ENCODE measurements around the gene ABHD16A.

ABHD16A gene

GRCh38 chr6:31730631-31731086 lies 27.5 kb upstream of the ABHD16A start:
- DNase-seq, result no peak

GRCh38 chr6:31729979-31730630 lies 27.0 kb upstream of the ABHD16A start:
- peak; percentile 78 for DNase-seq

DNA sequence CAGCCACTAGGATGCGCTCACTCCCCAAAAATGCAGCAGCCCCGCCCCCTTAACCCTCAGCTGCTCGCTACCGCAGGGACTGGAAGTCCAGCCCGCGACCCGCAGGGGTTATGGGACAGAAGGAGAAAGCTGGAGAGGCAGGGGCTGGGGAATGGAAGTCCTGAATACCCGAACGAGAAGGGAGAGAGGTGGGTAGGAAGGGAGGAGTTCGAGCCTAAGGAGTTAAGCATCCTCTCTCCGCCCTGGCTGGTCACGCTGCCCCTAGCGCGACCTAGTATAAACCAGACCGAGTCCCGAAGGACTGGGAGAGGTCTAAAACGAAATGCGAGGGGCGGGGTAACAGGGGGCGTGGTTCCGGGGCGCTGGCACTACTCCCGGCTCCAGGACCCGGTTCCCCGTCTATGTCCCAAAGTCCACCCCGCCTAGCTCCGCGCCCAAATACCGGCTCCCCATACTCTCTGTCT lies 26.4 kb upstream of the ABHD16A start:
- peak; percentile 85 for DNase-seq

DNA sequence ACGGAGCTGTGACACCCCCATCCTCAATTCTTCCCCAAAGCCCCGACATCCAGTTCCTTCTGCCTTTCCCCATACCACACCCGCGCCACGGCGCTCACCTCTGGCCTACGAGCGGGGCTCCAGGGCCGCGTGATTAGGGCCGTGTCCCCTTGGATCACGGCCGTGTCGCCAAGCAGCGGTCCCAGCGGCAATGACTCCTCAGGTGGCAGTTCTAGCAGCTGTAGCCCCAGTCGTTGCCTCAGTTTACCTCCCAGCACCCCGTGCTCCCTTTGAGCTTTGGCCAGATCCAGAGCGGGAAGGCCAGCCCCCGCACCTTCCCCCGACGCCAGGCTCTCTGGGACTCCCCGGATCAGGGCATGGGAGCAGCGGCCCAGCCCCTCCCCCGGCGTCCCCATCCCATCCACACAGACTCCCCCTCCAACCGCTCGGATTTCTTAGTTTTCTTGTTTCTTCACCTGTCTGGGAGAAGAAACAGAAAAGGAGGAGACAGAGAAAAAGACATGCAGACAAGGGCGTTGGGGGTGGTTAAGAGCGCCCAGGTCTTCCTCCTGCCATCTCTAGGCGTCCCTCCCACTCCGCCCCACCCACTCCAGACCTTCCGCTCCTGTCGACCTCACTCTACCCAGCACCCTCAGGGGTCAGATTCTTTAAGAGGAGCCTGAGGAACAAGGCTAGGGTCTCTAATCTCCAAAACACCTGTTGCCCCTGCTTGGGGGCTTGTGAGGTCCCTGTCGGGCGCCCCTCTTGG lies 25.8 kb upstream of the ABHD16A start, which contains the start of gene DDAH2:
DDAH2 (minus strand) TSS at position 533 of the 748 bp plus-strand sequence; CDS start at position 395, 138 bp downstream.
- no peak for DNase-seq

DNA sequence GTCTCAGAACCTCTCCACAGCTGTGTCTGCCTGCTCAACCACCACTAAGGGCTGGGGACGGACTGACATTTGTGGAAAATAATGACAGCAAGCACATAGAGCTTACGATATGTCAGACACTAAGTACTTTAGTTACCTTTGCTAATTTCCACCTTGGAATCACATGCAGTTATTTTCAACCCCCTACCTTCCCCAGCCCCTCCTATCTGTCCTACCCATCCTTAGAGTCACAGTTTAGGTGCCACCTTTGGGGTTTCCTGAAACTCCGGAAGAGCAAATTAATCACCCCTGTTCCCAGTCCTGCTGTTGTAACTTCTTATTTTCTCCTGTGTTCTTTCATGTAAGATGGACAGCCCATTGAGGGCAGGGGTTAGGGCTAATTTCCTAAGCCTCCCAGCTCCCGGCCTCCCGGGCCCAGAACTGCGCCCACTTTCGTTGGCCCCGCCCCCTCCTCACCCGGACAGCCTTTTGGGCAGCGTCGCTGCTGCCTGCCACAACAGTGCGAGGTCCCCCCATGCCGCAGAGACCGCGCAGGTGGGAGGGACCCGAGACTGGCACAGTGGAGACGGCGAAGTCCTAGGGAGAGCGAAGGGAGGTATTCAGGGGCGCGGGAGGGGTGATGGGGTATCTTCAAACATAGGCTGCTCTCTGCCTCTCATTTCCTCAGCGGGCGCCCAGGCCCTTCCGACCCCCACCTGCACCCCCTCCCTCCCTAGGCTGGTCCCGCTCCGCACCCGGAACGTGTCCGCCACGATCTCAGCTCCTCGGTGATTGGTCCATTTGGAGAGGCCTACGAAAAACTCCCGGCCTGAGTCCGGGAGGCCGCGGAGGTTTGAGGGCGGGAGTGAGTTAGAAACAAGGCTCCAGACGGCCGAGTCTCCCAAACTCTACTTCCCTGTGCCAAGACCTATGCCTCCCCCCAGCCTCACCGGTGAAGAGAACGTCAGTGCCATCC lies 24.9 kb upstream of the ABHD16A start:
- DNase-seq, result no peak

- DNase-seq, result peak; percentile 31
Measured at GRCh38 chr6:31727034-31727716, 24.1 kb upstream of the ABHD16A start.

- DNase-seq, result no peak
Measured at GRCh38 chr6:31725502-31726350, 22.6 kb upstream of the ABHD16A start.

- DNase-seq, result no peak
Measured at GRCh38 chr6:31723980-31724691, 21.0 kb upstream of the ABHD16A start.

GRCh38 chr6:31723245-31723979 lies 20.3 kb upstream of the ABHD16A start, which contains the start of gene MPIG6B:
TSS of gene MPIG6B (plus strand) at chr6:31723373. CDS start at chr6:31723384, 11 bp downstream.
- no peak for DNase-seq

DNA sequence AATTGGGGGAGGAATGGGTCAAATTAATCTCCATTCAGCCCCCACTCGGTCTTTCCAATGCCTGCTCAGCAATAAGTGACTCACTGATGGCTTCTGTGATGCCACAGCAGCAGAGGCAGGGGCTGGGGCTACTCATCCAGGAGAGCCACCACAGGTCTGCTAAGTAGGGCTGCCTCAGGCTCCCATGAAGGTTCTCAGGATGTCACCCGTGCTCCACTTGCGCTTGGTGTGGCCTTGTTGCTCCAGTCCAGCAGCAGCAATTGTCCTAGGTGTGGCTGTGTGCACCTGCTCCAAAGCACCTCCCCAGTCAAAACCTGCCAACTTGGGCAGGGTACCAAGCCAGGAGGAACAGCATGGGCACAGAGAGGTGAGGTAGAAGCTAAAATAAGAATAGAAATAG lies 19.0 kb upstream of the ABHD16A start:
- DNase-seq, result no peak

DNA sequence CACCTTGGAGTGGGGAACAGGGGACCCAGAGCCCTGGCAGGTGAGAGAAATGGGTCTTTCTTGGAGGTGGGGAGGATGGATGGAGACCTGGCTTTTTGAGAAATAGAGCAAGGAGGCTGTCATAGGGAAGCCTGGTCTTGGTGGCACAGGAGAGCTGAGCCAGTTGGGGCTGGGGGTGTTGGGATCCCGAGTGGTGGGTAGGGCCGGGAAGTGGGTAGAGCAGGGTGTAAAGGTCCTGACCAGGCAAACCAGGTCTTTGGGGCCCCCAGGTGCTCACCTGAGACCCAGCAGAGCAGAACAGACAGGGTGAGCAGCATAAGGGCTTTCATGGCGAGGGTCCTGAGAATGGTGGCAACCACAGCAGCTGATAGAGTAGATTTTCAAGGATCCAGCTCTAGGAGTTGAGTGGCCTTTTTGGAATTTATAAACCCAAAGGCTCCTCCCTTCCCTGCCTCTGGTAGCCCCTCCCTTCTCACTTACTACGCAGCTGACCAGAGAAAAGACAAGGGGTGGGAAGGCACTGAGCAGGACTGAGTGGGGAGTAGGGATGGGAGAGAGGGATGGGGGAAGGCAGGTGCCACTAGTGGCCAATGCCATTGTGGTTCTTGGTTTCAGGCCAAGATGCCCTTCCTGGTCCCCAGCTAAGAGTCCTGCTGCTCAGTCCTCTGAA lies 18.4 kb upstream of the ABHD16A start, which contains the start of gene LY6G6C:
LY6G6C (minus strand) TSS at position 396 of the 670 bp plus-strand sequence; CDS start at position 329, 67 bp downstream.
- no peak for DNase-seq

DNA sequence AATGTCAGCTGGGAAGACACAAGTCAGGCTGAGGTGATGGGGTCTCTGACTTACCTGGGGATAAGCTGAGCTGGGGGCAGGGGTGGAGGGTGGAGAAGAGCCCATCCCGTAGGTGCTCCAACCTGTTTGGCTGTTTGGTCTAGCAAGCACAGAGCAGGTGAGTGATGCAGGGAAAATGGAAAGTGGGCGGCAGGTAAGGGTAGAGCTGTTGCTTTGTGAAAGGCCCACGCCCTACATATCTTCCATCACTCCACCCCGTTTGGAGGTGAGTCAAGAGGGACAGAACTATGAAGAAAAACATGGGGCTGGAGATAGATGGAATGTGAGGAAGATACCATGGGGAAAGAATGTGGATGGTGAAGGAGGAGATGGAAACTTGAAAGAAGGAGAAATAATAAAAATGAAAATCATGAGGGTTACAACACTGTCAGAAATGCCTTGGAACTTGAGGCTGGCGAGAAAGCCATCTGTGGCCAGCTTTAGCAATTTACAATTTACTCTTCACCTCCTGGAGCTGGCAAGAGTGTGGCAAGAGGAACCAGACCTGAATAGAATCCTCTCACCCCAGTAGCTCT lies 17.2 kb upstream of the ABHD16A start:
- DNase-seq, result no peak

- no peak for DNase-seq
Measured at GRCh38 chr6:31719001-31719400, 15.9 kb upstream of the ABHD16A start.

GRCh38 chr6:31718265-31718664 lies 15.1 kb upstream of the ABHD16A start:
- DNase-seq, result no peak

DNA sequence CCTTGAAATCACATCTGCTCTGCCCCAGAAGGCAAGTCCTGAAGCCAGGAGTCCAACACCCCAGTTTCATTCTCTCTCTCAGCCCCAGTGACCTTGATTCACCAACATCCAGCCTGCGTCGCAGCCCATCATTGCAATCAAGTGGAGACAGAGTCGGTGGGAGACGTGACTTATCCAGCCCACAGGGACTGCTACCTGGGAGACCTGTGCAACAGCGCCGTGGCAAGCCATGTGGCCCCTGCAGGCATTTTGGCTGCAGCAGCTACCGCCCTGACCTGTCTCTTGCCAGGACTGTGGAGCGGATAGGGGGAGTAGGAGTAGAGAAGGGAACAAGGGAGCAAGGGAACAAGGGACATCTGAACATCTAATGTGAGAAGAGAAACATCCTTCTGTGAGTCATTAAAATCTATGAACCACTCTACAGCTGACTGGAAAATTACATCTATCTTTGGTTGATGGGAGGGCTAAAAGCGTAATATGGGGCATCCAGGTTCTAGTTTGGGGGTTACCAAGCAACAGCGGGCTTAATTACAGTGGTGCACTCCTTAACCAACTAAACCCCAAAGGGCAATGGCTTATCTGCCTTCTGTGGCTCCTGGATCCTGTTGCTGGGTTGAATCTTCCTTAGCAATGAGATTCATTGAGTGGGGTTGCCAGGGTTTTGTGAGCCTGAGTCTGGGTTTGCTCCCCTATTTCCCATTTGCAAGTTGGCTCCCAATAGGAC lies 14.5 kb upstream of the ABHD16A start:
- no peak for DNase-seq

GRCh38 chr6:31715022-31715958 lies 12.2 kb upstream of the ABHD16A start, which contains the start of gene LY6G6D:
TSS of gene LY6G6D (plus strand) at chr6:31715348. CDS start at chr6:31715356, 8 bp downstream.
- DNase-seq, result no peak

Measured in CD4-positive, alpha-beta T cell treated with Interleukin-12 subunit alpha and Interleukin-12 subunit beta, for 1 hour (primary cell).